Duodenal mucosa (tissue), 2 donors: Measurements from ENCODE around the gene DIABLO.
A peak's percentile ranks its signal among the peaks of the same experiment; 100 is the strongest.
"Not testable (repeated sequence)": the region's sequence is repeated elsewhere in the genome, so short reads cannot be mapped to it uniquely, and the experiment has no call there.

Experiments used
- H3K27ac ChIP-seq: one replicate; pipeline ENCODE4 v1.7.0; 2013; ENCODE audit warnings: low read depth, low read length
- H3K27me3 ChIP-seq, 2 donors: one replicate each; pipeline ENCODE4 v1.7.0; 2013; ENCODE audit warnings: low read length in 2 of 2, control low read depth in 1 of 2; ENCODE audit not compliant: insufficient read depth in 2 of 2, control insufficient read depth in 1 of 2
- H3K36me3 ChIP-seq, 2 donors: one replicate each; pipeline ENCODE4 v1.7.0; 2013; ENCODE audit warnings: low read length in 2 of 2, control low read depth in 1 of 2; ENCODE audit not compliant: insufficient read depth in 2 of 2, control insufficient read depth in 1 of 2
- H3K4me1 ChIP-seq, 2 donors: one replicate each; pipeline ENCODE4 v1.7.0; 2013; ENCODE audit warnings: low read length in 2 of 2, control low read depth in 1 of 2; ENCODE audit not compliant: insufficient read depth in 2 of 2, control insufficient read depth in 1 of 2
- H3K4me3 ChIP-seq, 2 donors: one replicate each; pipeline ENCODE4 v1.7.0; 2013; ENCODE audit warnings: low read length in 2 of 2, low read depth in 1 of 2
- H3K9ac ChIP-seq, 2 donors: one replicate each; pipeline ENCODE4 v1.7.0; 2013; ENCODE audit warnings: low read length in 2 of 2, low read depth in 1 of 2
- H3K9me3 ChIP-seq, 2 donors: one replicate each; pipeline ENCODE4 v1.7.0; 2013; ENCODE audit warnings: low read length in 2 of 2, control low read depth in 1 of 2; ENCODE audit not compliant: control insufficient read depth in 1 of 2

DIABLO gene

DNA sequence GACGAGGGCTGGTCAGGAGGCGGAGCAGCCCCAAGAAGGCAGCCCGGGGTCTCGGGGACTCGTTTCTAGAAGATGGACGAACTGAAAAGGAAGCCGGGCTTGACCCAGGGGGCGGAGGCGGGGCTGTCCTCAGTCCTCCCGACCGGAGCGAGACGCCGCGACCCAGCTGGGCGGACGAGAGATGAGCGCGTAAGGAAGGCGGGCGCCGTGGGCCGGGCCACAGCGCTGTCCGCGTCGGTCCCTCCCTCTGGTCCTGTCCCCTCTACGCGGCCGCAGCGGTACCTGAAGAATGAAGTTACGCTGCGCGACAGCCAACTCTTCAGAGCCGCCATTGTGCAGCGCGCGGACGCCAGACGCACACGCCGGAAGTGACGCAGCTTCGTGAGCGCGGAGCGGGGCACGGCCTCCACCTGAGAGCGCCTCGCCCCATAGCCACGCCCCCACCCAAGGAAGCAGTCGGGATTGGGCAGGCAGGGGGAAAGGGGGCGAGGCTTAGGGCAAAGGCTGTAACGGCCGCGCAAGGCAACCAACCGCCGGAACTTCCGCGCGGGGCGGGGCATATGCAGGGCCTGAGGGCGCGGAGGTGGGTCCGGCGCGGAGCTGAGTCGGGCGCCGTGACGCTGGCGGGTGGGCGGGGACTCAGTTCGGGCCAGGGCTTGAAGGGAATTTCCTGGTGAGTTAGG lies at the start of gene DIABLO:
Gene DIABLO (minus strand): TSS at position 370 of the 683 bp plus-strand sequence. CDS start 38 bp downstream, at position 332.
- no peaks in the 10 kb centered on the region for H3K27me3 ChIP-seq
- H3K27ac ChIP-seq = peak within 1 kb of the TSS; percentile 96
- H3K36me3 ChIP-seq = peaks cover 6 to 28% of the 10 kb centered on the region in 2 donors
- peaks cover 12 to 20% of the 10 kb centered on the region in 2 donors for H3K4me1 ChIP-seq
- no peaks in the 10 kb centered on the region for H3K9me3 ChIP-seq
- peak within 1 kb of the TSS; percentile 88 to 94 for H3K4me3 ChIP-seq
- peak within 1 kb of the TSS; percentile 87 to 90 for H3K9ac ChIP-seq

DNA sequence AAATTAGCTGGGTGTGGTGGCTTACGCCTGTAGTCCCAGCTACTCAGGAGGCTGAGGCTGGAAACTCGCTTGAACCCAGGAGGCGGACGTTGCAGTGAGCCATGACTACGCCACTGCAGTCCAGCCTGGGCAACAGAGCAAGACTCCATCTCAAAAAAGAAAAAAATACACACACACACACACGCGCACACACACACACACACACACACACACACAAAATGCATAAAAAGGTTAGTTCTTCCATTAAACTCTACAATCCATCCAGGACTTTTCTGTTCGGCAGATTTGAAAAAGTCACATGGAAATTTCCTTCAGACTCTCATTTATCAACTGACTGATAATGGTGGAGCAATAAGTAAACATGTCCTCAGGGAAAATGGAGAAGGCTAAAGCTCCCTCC lies 49.6 kb upstream of the DIABLO start:
- peaks cover 16 to 34% of the 10 kb centered on the region in 2 donors for H3K36me3 ChIP-seq

GRCh38 chr12:122266230-122266901 lies 40.5 kb upstream of the DIABLO start, which contains the start of gene VPS33A:
VPS33A (minus strand) TSS chr12:122266494; CDS start chr12:122266408, 86 bp downstream.
- peaks cover 4 to 15% of the 10 kb centered on the region in 2 donors for H3K4me1 ChIP-seq
- peak within 1 kb of the TSS; percentile 73 for H3K27ac ChIP-seq
- H3K9ac ChIP-seq = peak within 1 kb of the TSS; percentile 78 to 87
- H3K27me3 ChIP-seq = no peaks in the 10 kb centered on the region
- no peaks in the 10 kb centered on the region for H3K9me3 ChIP-seq
- H3K4me3 ChIP-seq = peak within 1 kb of the TSS; percentile 94 to 98
- peaks cover under 1 to 7% of the 10 kb centered on the region in 2 donors for H3K36me3 ChIP-seq

More for the DNA sequence above, 49.6 kb upstream of the DIABLO start:
- H3K4me1 ChIP-seq = no peaks in the 10 kb centered on the region
- H3K9ac ChIP-seq = no peak overlapping the region
- H3K27ac ChIP-seq = no peak overlapping the region
- H3K9me3 ChIP-seq = no peaks in the 10 kb centered on the region
- H3K4me3 ChIP-seq = no peak overlapping the region
- no peaks in the 10 kb centered on the region for H3K27me3 ChIP-seq

DNA sequence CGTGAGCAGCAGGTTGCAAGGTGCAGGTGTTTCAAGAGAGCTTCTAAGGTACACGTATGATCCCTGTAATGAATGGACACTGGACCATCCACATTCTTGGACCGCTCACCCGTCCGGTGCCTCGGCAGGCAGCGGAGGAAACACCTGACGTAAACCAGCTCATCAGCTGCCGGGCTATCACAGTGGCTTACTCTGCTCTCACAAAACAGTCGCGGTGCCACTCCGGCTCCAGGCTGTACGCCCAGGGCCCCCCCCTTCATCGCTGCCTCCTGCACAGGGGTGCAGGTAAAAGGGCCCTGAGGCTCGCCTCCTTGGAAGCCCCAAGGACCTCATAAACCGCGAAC lies 40.0 kb upstream of the DIABLO start:
- peak overlapping the region; percentile 78 to 87 for H3K9ac ChIP-seq
- no peaks in the 10 kb centered on the region for H3K9me3 ChIP-seq
- H3K27me3 ChIP-seq = no peaks in the 10 kb centered on the region
- H3K4me3 ChIP-seq = peak overlapping the region; percentile 94 to 98
- peak overlapping the region; percentile 73 for H3K27ac ChIP-seq
- H3K4me1 ChIP-seq = peaks cover 4 to 15% of the 10 kb centered on the region in 2 donors
- peaks cover 5 to 12% of the 10 kb centered on the region in 2 donors for H3K36me3 ChIP-seq

GRCh38 chr12:122265476-122265875 lies 39.6 kb upstream of the DIABLO start:
- H3K27me3 ChIP-seq = no peaks in the 10 kb centered on the region
- H3K4me3 ChIP-seq = peak overlapping the region; percentile 94 to 98
- peaks cover 7 to 16% of the 10 kb centered on the region in 2 donors for H3K36me3 ChIP-seq
- H3K4me1 ChIP-seq = peaks cover 4 to 15% of the 10 kb centered on the region in 2 donors
- H3K9ac ChIP-seq = peak overlapping the region; percentile 78 to 87
- H3K9me3 ChIP-seq = no peaks in the 10 kb centered on the region
- H3K27ac ChIP-seq = no peak overlapping the region

- H3K4me1 ChIP-seq = peaks cover 0 to 10% of the 10 kb centered on the region in 2 donors
- H3K27me3 ChIP-seq, H3K4me3 ChIP-seq, H3K27ac ChIP-seq, H3K9me3 ChIP-seq, H3K9ac ChIP-seq: not testable (repeated sequence)
- H3K36me3 ChIP-seq = peaks cover 7 to 49% of the 10 kb centered on the region in 2 donors
Observed at GRCh38 chr12:122260735-122261134, 34.9 kb upstream of the DIABLO start.

DNA sequence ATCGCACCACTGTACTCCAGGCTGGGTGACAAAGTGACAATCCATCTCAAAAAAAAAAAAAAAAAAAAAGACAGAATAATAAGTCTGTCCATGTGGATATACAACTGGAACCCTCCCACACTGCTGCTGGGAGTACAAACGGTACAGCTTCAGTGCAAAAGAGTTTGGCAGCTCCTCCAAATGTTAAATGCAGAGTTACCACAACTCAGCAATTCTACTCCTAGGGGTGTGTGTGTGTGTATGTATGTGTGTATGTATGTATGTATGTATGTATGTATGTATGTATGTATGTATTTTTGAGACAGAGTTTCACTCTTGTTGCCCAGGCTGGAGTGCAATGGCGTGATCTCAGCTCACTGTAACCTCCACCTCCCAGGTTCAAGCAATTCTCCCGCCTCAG lies 33.1 kb upstream of the DIABLO start:
- H3K9me3 ChIP-seq, H3K27ac ChIP-seq, H3K4me3 ChIP-seq, H3K27me3 ChIP-seq, H3K4me1 ChIP-seq, H3K9ac ChIP-seq: not testable (repeated sequence)
- H3K36me3 ChIP-seq = peaks cover 7 to 58% of the 10 kb centered on the region in 2 donors

DNA sequence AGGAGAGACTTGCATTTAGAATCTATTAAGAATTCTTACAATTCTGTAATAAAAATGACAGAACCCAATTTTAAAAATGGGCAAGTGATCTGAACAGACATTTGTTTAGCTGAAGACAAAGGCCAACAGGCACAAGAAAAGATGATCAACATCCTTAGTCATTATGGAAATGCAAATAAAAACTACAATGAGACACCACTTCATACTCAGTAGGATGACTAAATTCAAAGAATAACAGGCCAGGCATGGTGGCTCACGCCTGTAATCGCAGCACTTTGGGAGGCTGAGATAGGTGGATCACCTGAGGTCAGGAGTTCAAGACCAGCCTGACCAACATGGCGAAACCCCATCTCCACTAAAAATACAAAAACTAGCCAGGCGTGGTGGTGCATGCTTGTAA lies 32.6 kb upstream of the DIABLO start:
- not testable (repeated sequence) for H3K9me3 ChIP-seq, H3K27ac ChIP-seq, H3K9ac ChIP-seq, H3K4me1 ChIP-seq, H3K4me3 ChIP-seq, H3K27me3 ChIP-seq
- peaks cover 7 to 60% of the 10 kb centered on the region in 2 donors for H3K36me3 ChIP-seq

DNA sequence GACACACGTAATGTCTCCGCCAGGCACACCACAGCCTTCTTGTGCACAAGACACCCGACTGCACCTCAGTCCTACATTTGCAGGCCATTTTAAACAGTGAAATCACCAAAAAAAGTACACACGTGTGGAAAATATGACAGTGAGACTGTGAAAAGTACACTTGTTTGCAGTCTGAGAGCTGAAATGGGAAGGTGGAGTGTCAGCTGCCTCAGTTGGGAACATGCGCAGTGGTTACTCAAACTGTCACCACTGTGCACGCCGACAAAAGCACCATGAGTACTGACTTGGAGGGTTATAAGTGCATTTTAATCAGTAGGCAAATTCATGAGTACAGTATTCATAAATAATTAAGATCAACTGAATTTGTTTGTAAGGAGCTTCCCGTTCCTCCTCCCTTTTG lies 24.7 kb upstream of the DIABLO start:
- H3K27ac ChIP-seq = no peak overlapping the region
- H3K4me1 ChIP-seq = no peaks in the 10 kb centered on the region
- H3K4me3 ChIP-seq = no peak overlapping the region
- no peaks in the 10 kb centered on the region for H3K9me3 ChIP-seq
- H3K9ac ChIP-seq = no peak overlapping the region
- H3K27me3 ChIP-seq = no peaks in the 10 kb centered on the region
- peaks cover 12 to 46% of the 10 kb centered on the region in 2 donors for H3K36me3 ChIP-seq

- H3K4me1 ChIP-seq = no peaks in the 10 kb centered on the region
- H3K36me3 ChIP-seq = peaks cover 12 to 44% of the 10 kb centered on the region in 2 donors
- H3K9ac ChIP-seq = no peak overlapping the region
- H3K27ac ChIP-seq = no peak overlapping the region
- H3K4me3 ChIP-seq = no peak overlapping the region
- H3K9me3 ChIP-seq = no peaks in the 10 kb centered on the region
- no peaks in the 10 kb centered on the region for H3K27me3 ChIP-seq
Observed at GRCh38 chr12:122250047-122250446, 24.2 kb upstream of the DIABLO start.
